Neutrophil (primary cell): ENCODE data around the gene EXOSC10.
"Not testable (repeated sequence)": the region's sequence is repeated elsewhere in the genome, so short reads cannot be mapped to it uniquely, and the experiment has no call there.

Experiments used
- H3K27ac ChIP-seq: fragments of 200-600 bp; sonication (generic); 2 replicates; pipeline ENCODE4 v1.5.1; 2016; ENCODE audit warnings: mild to moderate bottlenecking, moderate library complexity
- H3K27me3 ChIP-seq: fragments of 200-600 bp; sonication (generic); 2 replicates; pipeline ENCODE4 v1.6.0; 2016; ENCODE audit warnings: mild to moderate bottlenecking
- H3K36me3 ChIP-seq: fragments of 200-600 bp; sonication (generic); 2 replicates; pipeline ENCODE4 v1.5.1; 2017
- H3K4me1 ChIP-seq, 2 experiments: fragments of 200-600 bp in 1 of 2; sonication (generic) in 1 of 2; 1 replicate in 1 of 2; 2 replicates in 1 of 2; pipeline versions ENCODE4 v1.5.1 to v1.6.1; 2013 to 2016; ENCODE audit warnings: low read depth in 1 of 2, low read length in 1 of 2, mild to moderate bottlenecking in 1 of 2, moderate library complexity in 1 of 2; ENCODE audit not compliant: control insufficient read depth in 1 of 2, insufficient read depth in 1 of 2
- H3K4me3 ChIP-seq, 2 experiments: fragments of 200-600 bp in 1 of 2; sonication (generic) in 1 of 2; 1 replicate in 1 of 2; 2 replicates in 1 of 2; pipeline ENCODE4 v1.5.1; 2013 to 2016; ENCODE audit warnings: low read depth in 1 of 2, low read length in 1 of 2, mild to moderate bottlenecking in 1 of 2, moderate library complexity in 1 of 2
- H3K9me3 ChIP-seq: fragments of 200-600 bp; sonication (generic); 2 replicates; pipeline ENCODE4 v1.5.1; 2016
- CTCF ChIP-seq: fragments of 200-600 bp; sonication (generic); IDR thresholded peaks from 2 replicates; pipeline ENCODE4 v1.5.1; 2016; ENCODE audit warnings: antibody characterized with exemption

Gene EXOSC10

GRCh38 chr1:11044849-11045427, 54.7 kb downstream of the EXOSC10 start:
- Histone ChIP-seq H3K27me3 (no peaks in the 10 kb centered on the region), H3K4me1 (no peaks in the 10 kb centered on the region), H3K27ac (no peak overlapping the region), H3K4me3 (no peak overlapping the region), H3K36me3 (no peaks in the 10 kb centered on the region), H3K9me3 (no peaks in the 10 kb centered on the region)
- no peak for TF ChIP-seq CTCF

GRCh38 chr1:11044086-11044848, 55.4 kb downstream of the EXOSC10 start:
- no peak overlapping the region for H3K27ac ChIP-seq
- no peak overlapping the region for H3K4me3 ChIP-seq
- H3K36me3 ChIP-seq: no peaks in the 10 kb centered on the region
- no peaks in the 10 kb centered on the region for H3K9me3 ChIP-seq
- no peaks in the 10 kb centered on the region for H3K4me1 ChIP-seq
- H3K27me3 ChIP-seq: no peaks in the 10 kb centered on the region
- no peak for TF ChIP-seq CTCF

DNA sequence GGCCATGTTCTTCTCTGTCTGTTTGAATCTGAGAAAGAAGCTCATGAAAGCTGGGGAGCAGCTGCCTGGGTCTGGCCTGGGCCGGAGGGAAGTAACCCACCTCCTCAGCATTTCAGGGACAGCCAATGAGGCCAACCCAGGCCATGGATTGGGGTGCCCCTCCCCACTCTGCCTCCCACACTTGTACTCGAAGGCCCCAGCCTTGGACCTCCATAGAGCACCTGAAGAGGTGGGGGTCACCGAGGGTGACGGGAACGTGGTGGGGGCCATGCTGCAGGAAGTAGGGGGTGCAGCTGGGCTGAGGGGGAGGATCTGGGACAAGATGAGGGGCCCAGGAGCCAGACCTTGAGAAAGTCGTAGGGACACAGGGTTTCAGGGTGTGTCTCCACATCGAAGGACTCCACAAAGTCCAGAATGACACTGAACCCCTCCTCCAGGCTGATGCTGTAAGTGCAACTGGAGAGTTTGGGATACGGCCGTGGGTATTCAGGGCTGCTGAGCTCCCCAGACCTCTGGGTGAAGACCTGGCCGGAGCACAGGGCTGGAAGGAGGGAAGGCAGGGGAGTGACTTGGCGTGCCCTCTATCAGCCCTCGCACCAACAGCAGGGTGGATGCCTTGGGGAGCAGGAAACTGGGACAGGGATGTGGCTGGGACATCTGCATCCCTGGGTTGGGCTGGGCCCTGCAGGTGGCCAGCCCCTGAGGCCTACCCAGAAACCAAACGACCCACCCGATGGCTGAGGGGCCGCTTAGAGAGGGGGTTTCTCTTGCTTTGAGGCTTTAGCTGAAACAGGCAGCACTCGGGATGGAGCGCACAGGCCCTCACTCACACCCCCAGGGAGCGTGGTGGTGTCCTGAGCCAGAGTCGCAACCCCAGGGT, 56.4 kb downstream of the EXOSC10 start:
- H3K9me3 ChIP-seq: no peaks in the 10 kb centered on the region
- no peaks in the 10 kb centered on the region for H3K36me3 ChIP-seq
- no peak overlapping the region for H3K27ac ChIP-seq
- H3K4me3 ChIP-seq: no peak overlapping the region
- H3K4me1 ChIP-seq: no peaks in the 10 kb centered on the region
- TF ChIP-seq CTCF: no peak
- no peaks in the 10 kb centered on the region for H3K27me3 ChIP-seq

GRCh38 chr1:11042065-11042464, 57.6 kb downstream of the EXOSC10 start:
- Histone ChIP-seq H3K27me3 (no peaks in the 10 kb centered on the region), H3K4me1 (no peaks in the 10 kb centered on the region), H3K9me3 (no peaks in the 10 kb centered on the region), H3K4me3 (no peak overlapping the region), H3K27ac (no peak overlapping the region), H3K36me3 (no peaks in the 10 kb centered on the region)
- no peak for TF ChIP-seq CTCF

DNA sequence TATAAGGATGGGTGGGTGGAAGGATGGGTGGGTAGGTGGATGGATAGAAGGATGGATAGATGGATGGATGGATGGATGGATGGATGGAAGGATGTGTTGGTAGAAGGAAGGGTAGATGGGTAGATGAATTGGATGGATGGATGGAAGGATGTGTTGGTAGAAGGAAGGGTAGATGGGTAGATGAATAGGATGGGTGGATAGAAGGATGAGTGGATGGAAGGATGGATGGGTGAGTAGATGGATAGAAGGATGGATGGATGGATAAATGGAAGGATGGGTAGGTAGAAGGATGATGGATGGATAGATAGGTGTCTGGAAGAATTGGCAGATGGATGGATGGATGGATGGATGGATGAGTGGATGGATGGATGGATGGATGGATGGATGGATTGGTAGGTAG, 58.6 kb downstream of the EXOSC10 start:
- Histone ChIP-seq H3K36me3 (no peaks in the 10 kb centered on the region), H3K4me1 (no peaks in the 10 kb centered on the region), H3K4me3 (no peak overlapping the region), H3K9me3 (no peaks in the 10 kb centered on the region), H3K27me3 (no peaks in the 10 kb centered on the region), H3K27ac (no peak overlapping the region)
- TF ChIP-seq CTCF: no peak

GRCh38 chr1:11040105-11040429, 59.6 kb downstream of the EXOSC10 start:
- H3K27me3 ChIP-seq, H3K4me3 ChIP-seq, H3K27ac ChIP-seq, H3K36me3 ChIP-seq, H3K4me1 ChIP-seq, H3K9me3 ChIP-seq: not testable (repeated sequence)
